Measurements from ENCODE around the gene USP28.
"Not testable (repeated sequence)": the region's sequence is repeated elsewhere in the genome, so short reads cannot be mapped to it uniquely, and the experiment has no call there.

USP28 gene

DNA sequence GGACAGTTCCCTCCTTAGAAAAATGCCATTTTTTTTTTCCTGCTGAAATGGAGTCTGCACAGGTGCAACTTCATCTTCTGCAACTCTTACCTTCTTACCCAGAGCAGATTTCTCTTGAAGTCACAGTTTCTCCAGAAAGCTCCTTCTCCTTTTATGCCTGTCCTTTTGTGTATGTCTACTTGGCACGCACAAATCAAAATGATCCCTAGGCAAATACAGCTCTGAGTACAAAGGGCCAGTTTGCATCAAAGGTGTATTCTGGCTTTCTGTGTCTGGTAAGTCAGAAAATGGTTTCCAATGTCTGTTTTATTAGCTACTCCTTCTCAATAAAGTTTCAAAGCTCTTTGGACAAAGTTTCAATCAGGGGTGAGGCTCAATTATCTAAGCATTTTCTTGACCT lies 93.2 kb downstream of the USP28 start:
- no peak for FAIRE-seq
- TF ChIP-seq SPI1 (IDR thresholded peaks at IDR 0.05; ENCODE audit: low read depth, low read length) (no peak), TAF1 (IDR thresholded peaks at IDR 0.05; ENCODE audit: low read depth, low read length) (no peak), POLR2AphosphoS5 (IDR thresholded peaks at IDR 0.05; ENCODE audit: low read depth, low read length) (no peak), POLR2A (IDR thresholded peaks at IDR 0.05; ENCODE audit: low read depth, low read length) (no peak), PAX5 (IDR thresholded peaks at IDR 0.05; ENCODE audit: insufficient read depth, low read length, severe bottlenecking) (no peak), POU2F2 (IDR thresholded peaks at IDR 0.05; ENCODE audit: low read depth, low read length) (no peak)

GRCh38 chr11:113781682-113782081 lies 93.7 kb downstream of the USP28 start:
- no peak for FAIRE-seq

More for the DNA sequence above, 93.2 kb downstream of the USP28 start:
- DNase-seq (ENCODE audit: insufficient read length, low spot score): no peak

DNA sequence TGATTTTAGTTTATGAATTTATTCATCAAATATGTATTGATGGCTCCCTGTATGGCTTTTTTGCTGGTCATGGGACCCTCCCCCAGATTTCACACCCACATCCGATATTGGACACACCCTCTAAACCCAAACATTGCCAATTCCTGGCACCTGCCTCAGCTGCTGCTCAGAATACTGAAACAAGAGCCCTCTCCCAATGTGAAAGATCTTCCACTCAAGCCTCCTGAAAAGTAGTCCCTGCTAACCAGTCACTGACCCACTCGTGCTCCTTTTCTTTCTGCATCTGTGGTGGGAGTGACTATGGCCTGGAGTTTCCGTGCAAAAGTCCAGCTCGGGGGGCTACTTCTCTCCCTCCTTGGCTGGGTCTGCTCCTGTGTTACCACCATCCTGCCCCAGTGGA lies 95.9 kb downstream of the USP28 start, which contains the start of gene CLDN25:
Gene CLDN25, plus strand, starts transcription at position 301 of the 400 bp plus-strand sequence. Its CDS starts 0 bp downstream, at position 301.
- FAIRE-seq (no peak), DNase-seq (ENCODE audit: insufficient read length, low spot score) (no peak)
- TF ChIP-seq PAX5 (IDR thresholded peaks at IDR 0.05; ENCODE audit: insufficient read depth, low read length, severe bottlenecking): no peak

More at GRCh38 chr11:113781682-113782081, 93.7 kb downstream of the USP28 start:
- TF ChIP-seq SPI1 (IDR thresholded peaks at IDR 0.05; ENCODE audit: low read depth, low read length) (no peak), POLR2AphosphoS5 (IDR thresholded peaks at IDR 0.05; ENCODE audit: low read depth, low read length) (no peak), POLR2A (IDR thresholded peaks at IDR 0.05; ENCODE audit: low read depth, low read length) (no peak), POU2F2 (IDR thresholded peaks at IDR 0.05; ENCODE audit: low read depth, low read length) (no peak), TAF1 (IDR thresholded peaks at IDR 0.05; ENCODE audit: low read depth, low read length) (no peak), PAX5 (IDR thresholded peaks at IDR 0.05; ENCODE audit: insufficient read depth, low read length, severe bottlenecking) (no peak)
- DNase-seq (ENCODE audit: insufficient read length, low spot score): no peak

GRCh38 chr11:113778111-113778910 lies 97.1 kb downstream of the USP28 start:
- TF ChIP-seq POLR2AphosphoS5 (IDR thresholded peaks at IDR 0.05; ENCODE audit: low read depth, low read length) (no peak), SPI1 (IDR thresholded peaks at IDR 0.05; ENCODE audit: low read depth, low read length) (no peak), TAF1 (IDR thresholded peaks at IDR 0.05; ENCODE audit: low read depth, low read length) (no peak), POU2F2 (IDR thresholded peaks at IDR 0.05; ENCODE audit: low read depth, low read length) (no peak), PAX5 (IDR thresholded peaks at IDR 0.05; ENCODE audit: insufficient read depth, low read length, severe bottlenecking) (no peak), POLR2A (IDR thresholded peaks at IDR 0.05; ENCODE audit: low read depth, low read length) (no peak)
- DNase-seq (ENCODE audit: insufficient read length, low spot score) (no peak), FAIRE-seq (no peak)

DNA sequence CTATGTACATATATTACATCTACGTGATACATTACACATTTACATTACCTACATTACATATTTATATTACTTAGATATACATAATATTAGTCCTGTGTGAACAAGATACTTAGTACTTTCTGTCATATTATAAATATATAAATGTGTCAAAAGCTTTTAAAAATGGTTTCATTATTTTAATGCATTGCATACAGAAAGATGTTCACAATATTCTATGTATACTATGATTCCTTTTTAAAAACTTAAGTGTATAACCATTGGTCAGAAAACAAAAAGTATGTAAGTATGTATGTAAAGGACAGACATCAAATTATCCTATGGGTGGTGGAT lies 101.2 kb downstream of the USP28 start:
- no peak for DNase-seq (ENCODE audit: insufficient read length, low spot score)
- no peak for FAIRE-seq
- TF ChIP-seq PAX5 (IDR thresholded peaks at IDR 0.05; ENCODE audit: insufficient read depth, low read length, severe bottlenecking) (no peak), TAF1 (IDR thresholded peaks at IDR 0.05; ENCODE audit: low read depth, low read length) (no peak), POU2F2 (IDR thresholded peaks at IDR 0.05; ENCODE audit: low read depth, low read length) (no peak), SPI1 (IDR thresholded peaks at IDR 0.05; ENCODE audit: low read depth, low read length) (no peak), POLR2AphosphoS5 (IDR thresholded peaks at IDR 0.05; ENCODE audit: low read depth, low read length) (no peak), POLR2A (IDR thresholded peaks at IDR 0.05; ENCODE audit: low read depth, low read length) (no peak)

- peak; percentile 69 for DNase-seq (ENCODE audit: insufficient read length, low spot score)
- peak; percentile 98 for FAIRE-seq
- TF ChIP-seq POLR2A (IDR thresholded peaks at IDR 0.05; ENCODE audit: low read depth, low read length) (peak; percentile 58; the same call in 1 of the 2 replicates), POLR2AphosphoS5 (IDR thresholded peaks at IDR 0.05; ENCODE audit: low read depth, low read length) (peak; percentile 66), TAF1 (IDR thresholded peaks at IDR 0.05; ENCODE audit: low read depth, low read length) (peak; percentile 53; the same call in 1 of the 2 replicates), PAX5 (IDR thresholded peaks at IDR 0.05; ENCODE audit: insufficient read depth, low read length, severe bottlenecking) (no peak), SPI1 (IDR thresholded peaks at IDR 0.05; ENCODE audit: low read depth, low read length) (no peak), POU2F2 (IDR thresholded peaks at IDR 0.05; ENCODE audit: low read depth, low read length) (no peak)
Measured at GRCh38 chr11:113773416-113774173, 101.8 kb downstream of the USP28 start, which contains the start of gene ZW10. ZW10 (minus strand) TSS chr11:113773692; CDS start chr11:113773666, 26 bp downstream.

DNA sequence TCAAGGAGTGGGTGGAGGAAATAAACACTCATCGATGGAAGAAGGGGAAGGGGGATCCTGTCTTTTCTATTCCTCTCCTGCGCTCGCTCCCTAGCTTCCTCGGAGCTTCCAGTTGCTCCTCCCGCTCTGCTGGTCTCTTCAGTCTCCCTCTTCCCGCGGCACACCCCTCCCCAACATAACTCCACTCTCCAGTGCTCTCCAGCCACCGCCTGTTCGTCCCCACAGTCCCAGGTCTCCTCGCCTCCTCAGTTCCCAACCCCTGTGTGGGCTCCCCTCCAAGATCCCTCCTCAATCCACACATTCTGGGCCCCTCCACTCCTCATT lies 102.3 kb downstream of the USP28 start:
- FAIRE-seq (peak; percentile 31), DNase-seq (ENCODE audit: insufficient read length, low spot score) (no peak)
- TF ChIP-seq TAF1 (IDR thresholded peaks at IDR 0.05; ENCODE audit: low read depth, low read length): no peak
- TF ChIP-seq SPI1 (IDR thresholded peaks at IDR 0.05; ENCODE audit: low read depth, low read length): no peak

DNA sequence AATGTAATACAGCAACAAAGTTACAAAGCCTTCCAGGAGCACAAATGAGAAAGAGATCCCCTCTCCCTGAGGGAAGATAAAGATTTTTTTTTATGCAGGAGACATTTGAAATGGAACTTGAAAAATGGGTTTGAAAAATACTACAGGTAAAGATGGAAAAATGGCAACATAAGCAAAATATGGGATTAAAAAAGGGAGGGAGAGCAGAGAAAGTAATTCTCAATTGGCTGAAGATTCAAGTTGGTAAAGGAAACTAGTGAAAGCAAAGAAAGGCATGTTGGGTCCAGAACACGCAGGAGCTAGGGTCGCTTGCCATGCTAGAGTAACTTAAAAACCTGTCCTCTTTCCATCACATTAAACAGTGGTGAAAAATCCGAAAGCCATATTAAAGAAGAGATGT lies 103.4 kb downstream of the USP28 start:
- no peak for FAIRE-seq
- TF ChIP-seq POU2F2 (IDR thresholded peaks at IDR 0.05; ENCODE audit: low read depth, low read length) (no peak), POLR2A (IDR thresholded peaks at IDR 0.05; ENCODE audit: low read depth, low read length) (no peak), POLR2AphosphoS5 (IDR thresholded peaks at IDR 0.05; ENCODE audit: low read depth, low read length) (no peak), SPI1 (IDR thresholded peaks at IDR 0.05; ENCODE audit: low read depth, low read length) (no peak), PAX5 (IDR thresholded peaks at IDR 0.05; ENCODE audit: insufficient read depth, low read length, severe bottlenecking) (no peak), TAF1 (IDR thresholded peaks at IDR 0.05; ENCODE audit: low read depth, low read length) (no peak)
- no peak for DNase-seq (ENCODE audit: insufficient read length, low spot score)

DNA sequence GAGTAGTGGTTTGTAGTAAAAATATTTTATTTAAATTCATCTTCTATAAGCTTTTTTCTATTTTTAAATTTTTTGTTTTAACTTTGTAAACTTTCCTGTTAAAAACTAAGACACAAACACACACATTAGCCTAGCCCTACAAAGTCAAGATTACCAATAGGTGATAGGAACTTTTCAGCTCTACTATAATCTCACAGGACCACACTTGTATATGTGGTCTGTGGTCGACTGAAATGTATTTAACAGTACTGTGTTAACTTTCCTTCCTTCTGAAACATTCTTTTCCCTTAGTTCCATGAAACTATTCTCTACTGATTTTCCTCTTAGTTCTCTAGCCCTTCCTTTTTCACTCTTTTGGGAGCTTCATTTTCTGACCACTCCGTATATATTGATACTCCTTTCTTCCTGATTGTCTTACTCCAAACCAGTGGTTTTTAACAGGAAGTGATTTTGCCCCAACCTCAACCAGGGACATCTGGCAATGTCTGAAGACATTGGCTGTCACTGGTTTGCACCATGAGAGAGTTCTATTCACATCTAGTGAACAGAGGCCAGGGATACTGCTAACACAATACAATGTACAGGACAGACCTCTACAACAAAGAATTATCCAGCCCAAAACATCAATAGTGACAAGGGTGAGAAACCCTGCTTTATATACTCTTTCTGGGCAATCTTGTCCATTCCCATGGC lies 110.7 kb downstream of the USP28 start:
- DNase-seq (ENCODE audit: insufficient read length, low spot score) (no peak), FAIRE-seq (no peak)
- TF ChIP-seq POU2F2 (IDR thresholded peaks at IDR 0.05; ENCODE audit: low read depth, low read length) (no peak), SPI1 (IDR thresholded peaks at IDR 0.05; ENCODE audit: low read depth, low read length) (no peak), TAF1 (IDR thresholded peaks at IDR 0.05; ENCODE audit: low read depth, low read length) (no peak), POLR2AphosphoS5 (IDR thresholded peaks at IDR 0.05; ENCODE audit: low read depth, low read length) (no peak), PAX5 (IDR thresholded peaks at IDR 0.05; ENCODE audit: insufficient read depth, low read length, severe bottlenecking) (no peak), POLR2A (IDR thresholded peaks at IDR 0.05; ENCODE audit: low read depth, low read length) (no peak)

- FAIRE-seq; DNase-seq (ENCODE audit: insufficient read length, low spot score): not testable (repeated sequence)
Measured at GRCh38 chr11:113763040-113763439, 112.3 kb downstream of the USP28 start.
